Parathyroid adenoma (tissue), 2 donors: Measurements from ENCODE around the gene SLU7.

ENCODE experiments used
- H2AFZ ChIP-seq: fragments of 300-600 bp; sonication (generic); one replicate; pipeline ENCODE4 v1.7.0; 2017; ENCODE audit warnings: antibody characterized with exemption, mild to moderate bottlenecking
- H3K27ac ChIP-seq: fragments of 300-600 bp; sonication (generic); one replicate; pipeline ENCODE4 v1.7.0; 2017
- H3K27me3 ChIP-seq: fragments of 300-600 bp; sonication (generic); one replicate; pipeline ENCODE4 v1.7.0; 2017; ENCODE audit warnings: low read length; ENCODE audit not compliant: control insufficient read depth, insufficient read depth
- H3K36me3 ChIP-seq: fragments of 300-600 bp; sonication (generic); one replicate; pipeline ENCODE4 v1.7.0; 2017; ENCODE audit warnings: low read length; ENCODE audit not compliant: control insufficient read depth, insufficient read depth
- H3K4me1 ChIP-seq: fragments of 300-600 bp; sonication (generic); one replicate; pipeline ENCODE4 v1.7.0; 2017; ENCODE audit warnings: control low read depth
- H3K4me2 ChIP-seq: fragments of 300-600 bp; sonication (generic); one replicate; pipeline ENCODE4 v1.7.0; 2017; ENCODE audit warnings: low read length
- H3K4me3 ChIP-seq: fragments of 300-600 bp; sonication (generic); one replicate; pipeline ENCODE4 v1.7.0; 2017; ENCODE audit warnings: low read depth, low read length
- H3K79me2 ChIP-seq: fragments of 300-600 bp; sonication (generic); one replicate; pipeline ENCODE4 v1.7.0; 2017; ENCODE audit warnings: control low read depth
- H3K9ac ChIP-seq: fragments of 300-600 bp; sonication (generic); one replicate; pipeline ENCODE4 v1.7.0; 2017; ENCODE audit warnings: mild to moderate bottlenecking
- H3K9me3 ChIP-seq: fragments of 300-600 bp; sonication (generic); one replicate; pipeline ENCODE4 v1.7.0; 2017; ENCODE audit warnings: low read length; ENCODE audit not compliant: control insufficient read depth
- TF ChIP-seq, protein P1 (sequence below): fragments of 300-600 bp; sonication (generic); IDR thresholded peaks from one replicate; pipeline ENCODE4 v1.7.0; 2017; ENCODE audit warnings: antibody characterized with exemption, mild to moderate bottlenecking
- donor health status: primary hyperparathyroidism.

The SLU7 gene

DNA sequence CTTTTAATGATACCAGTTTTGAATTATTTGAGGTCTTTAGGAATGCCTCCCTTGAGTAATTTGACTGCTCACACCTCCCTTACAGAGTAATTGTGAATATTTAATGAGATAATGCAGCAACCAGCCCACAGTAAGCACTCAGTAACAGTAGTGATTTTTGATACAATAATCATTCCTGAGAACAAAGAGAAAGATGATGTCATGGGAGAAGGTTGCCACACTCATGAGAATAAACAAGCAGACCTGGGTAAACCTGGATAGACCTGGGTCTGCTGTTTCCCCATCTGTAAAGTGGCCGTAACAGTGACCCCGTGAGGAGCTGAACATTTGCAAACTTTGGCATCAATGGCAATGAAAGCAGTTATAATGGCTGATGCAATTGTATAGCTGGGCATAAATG, 52.7 kb downstream of the SLU7 start:
- TF ChIP-seq, protein P1, sequence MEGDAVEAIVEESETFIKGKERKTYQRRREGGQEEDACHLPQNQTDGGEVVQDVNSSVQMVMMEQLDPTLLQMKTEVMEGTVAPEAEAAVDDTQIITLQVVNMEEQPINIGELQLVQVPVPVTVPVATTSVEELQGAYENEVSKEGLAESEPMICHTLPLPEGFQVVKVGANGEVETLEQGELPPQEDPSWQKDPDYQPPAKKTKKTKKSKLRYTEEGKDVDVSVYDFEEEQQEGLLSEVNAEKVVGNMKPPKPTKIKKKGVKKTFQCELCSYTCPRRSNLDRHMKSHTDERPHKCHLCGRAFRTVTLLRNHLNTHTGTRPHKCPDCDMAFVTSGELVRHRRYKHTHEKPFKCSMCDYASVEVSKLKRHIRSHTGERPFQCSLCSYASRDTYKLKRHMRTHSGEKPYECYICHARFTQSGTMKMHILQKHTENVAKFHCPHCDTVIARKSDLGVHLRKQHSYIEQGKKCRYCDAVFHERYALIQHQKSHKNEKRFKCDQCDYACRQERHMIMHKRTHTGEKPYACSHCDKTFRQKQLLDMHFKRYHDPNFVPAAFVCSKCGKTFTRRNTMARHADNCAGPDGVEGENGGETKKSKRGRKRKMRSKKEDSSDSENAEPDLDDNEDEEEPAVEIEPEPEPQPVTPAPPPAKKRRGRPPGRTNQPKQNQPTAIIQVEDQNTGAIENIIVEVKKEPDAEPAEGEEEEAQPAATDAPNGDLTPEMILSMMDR: no peak
- Histone ChIP-seq H3K27ac (no peak overlapping the region), H3K4me2 (no peak overlapping the region), H2AFZ (no peak overlapping the region), H3K36me3 (no peaks in the 10 kb centered on the region), H3K9ac (no peak overlapping the region), H3K9me3 (no peaks in the 10 kb centered on the region), H3K27me3 (no peaks in the 10 kb centered on the region), H3K79me2 (no peaks in the 10 kb centered on the region), H3K4me3 (no peak overlapping the region), H3K4me1 (peaks cover 5% of the 10 kb centered on the region)

DNA sequence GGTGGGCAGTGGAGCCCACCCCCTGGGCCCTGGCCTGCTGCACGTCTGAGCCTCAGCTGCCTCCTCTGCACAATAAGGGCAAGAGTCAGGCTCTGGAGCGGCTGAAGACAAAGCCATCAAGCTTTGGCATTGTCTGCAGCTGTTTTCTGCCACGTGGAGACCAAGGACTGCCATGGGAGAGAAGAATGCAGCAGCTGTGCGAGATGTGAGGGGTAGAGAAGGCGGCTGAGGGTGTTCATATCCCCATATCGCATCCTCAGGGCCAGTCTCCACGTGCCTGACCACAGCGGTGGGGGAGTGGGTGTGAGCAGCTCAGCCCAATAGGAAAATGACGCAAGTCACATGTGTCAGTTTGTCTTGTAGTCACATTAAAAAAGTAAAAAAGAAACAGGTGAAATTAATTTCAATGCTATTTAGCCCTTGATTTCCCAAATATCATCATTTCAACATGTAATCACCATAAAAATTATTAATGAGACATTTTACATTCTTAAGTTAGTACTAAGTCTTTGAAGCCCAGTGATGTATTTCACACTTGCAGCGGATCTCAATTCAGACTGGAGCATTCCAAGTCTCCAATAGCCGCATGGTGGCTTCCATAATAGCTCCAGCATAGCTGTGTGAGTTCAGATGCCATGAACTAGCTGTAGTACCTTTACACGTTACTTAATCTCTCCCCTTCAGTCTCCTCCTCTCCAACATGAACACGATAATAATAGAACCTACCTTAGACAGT, 55.1 kb downstream of the SLU7 start:
- H3K4me3 ChIP-seq: no peak overlapping the region
- H3K79me2 ChIP-seq: no peaks in the 10 kb centered on the region
- H3K9ac ChIP-seq: no peak overlapping the region
- no peak overlapping the region for H2AFZ ChIP-seq
- H3K4me2 ChIP-seq: no peak overlapping the region
- no peaks in the 10 kb centered on the region for H3K27me3 ChIP-seq
- no peaks in the 10 kb centered on the region for H3K9me3 ChIP-seq
- H3K4me1 ChIP-seq: no peaks in the 10 kb centered on the region
- no peaks in the 10 kb centered on the region for H3K36me3 ChIP-seq
- TF ChIP-seq, protein P1: no peak
- H3K27ac ChIP-seq: peak overlapping the region; percentile 1

DNA sequence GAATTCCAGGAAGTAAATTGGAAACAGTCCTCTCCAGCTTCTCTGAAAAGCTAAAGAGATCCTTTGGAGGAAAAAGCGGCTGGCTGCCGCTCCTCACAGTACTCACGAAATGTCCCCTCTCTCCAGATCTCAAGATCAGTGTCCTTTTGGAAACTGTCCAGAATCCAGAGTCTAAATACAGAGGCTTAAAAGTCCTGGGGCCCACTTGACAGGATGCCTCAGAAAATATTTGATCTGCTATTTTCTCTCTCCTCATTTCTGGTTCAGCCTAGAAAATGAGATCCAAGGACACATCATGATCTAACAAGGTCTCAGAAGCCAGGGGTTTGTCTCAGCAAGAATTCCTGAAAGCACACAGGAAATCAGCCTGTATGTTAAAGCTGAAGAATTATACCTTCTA, 55.7 kb downstream of the SLU7 start:
- no peaks in the 10 kb centered on the region for H3K79me2 ChIP-seq
- no peaks in the 10 kb centered on the region for H3K36me3 ChIP-seq
- H3K4me2 ChIP-seq: no peak overlapping the region
- H3K4me3 ChIP-seq: no peak overlapping the region
- H3K9me3 ChIP-seq: no peaks in the 10 kb centered on the region
- TF ChIP-seq, protein P1: no peak
- H3K27me3 ChIP-seq: no peaks in the 10 kb centered on the region
- no peak overlapping the region for H2AFZ ChIP-seq
- H3K27ac ChIP-seq: peak overlapping the region; percentile 1
- H3K4me1 ChIP-seq: no peaks in the 10 kb centered on the region
- H3K9ac ChIP-seq: no peak overlapping the region

DNA sequence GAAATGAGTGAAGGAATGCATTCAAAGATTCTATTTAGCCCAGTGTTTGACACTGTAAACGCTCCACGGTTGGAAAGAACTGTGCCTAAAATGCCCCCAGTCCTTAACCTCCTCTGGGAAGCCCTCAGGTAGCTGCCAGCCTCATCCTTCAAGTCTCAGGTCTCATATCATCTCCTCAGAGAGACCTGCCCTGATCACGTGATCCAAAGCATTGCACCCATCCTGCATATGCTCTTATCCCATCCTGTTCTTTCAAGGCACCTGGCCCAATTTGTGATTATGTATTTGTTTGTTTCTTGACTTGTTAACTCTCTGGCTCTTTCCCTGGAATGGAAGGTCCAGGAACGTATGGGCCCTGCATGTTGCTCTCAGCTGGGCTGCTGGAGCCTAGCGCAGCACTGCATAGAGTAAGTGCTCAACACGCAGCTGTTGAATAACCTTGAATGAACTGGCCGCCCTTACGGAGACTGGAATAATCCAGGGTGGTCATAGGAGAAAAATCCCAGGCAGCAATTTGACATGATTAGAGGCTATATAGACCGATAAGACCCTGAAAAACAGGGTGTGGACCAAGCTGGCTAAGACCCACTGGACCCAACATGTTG, 57.2 kb downstream of the SLU7 start:
- Histone ChIP-seq H3K27me3 (no peaks in the 10 kb centered on the region), H3K9me3 (no peaks in the 10 kb centered on the region), H3K4me3 (no peak overlapping the region), H2AFZ (no peak overlapping the region), H3K4me2 (no peak overlapping the region), H3K27ac (no peak overlapping the region), H3K79me2 (no peaks in the 10 kb centered on the region), H3K4me1 (no peaks in the 10 kb centered on the region), H3K36me3 (no peaks in the 10 kb centered on the region), H3K9ac (no peak overlapping the region)
- TF ChIP-seq, protein P1: no peak

DNA sequence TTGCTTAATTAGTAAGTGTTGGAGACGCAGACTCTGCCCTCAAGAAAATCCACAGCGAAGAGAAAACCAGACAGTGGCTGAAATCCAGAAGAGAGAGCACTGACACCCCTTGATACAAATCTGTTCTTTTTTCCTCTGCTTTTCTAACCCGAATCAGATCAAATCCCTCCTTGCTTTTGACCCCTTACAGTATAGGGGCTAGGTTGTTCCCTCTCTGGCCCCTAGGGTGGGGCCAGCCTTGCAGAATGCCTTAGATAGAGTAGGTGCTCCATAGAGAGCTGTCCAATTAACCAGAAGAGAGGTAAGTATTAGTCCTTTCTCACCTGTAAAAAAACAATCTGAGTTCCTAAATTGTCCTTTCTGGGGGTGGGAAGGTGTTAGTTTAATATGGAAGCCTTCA, 58.6 kb downstream of the SLU7 start:
- H3K27ac ChIP-seq: no peak overlapping the region
- no peaks in the 10 kb centered on the region for H3K9me3 ChIP-seq
- H3K4me2 ChIP-seq: no peak overlapping the region
- TF ChIP-seq, protein P1: no peak
- H3K27me3 ChIP-seq: no peaks in the 10 kb centered on the region
- no peak overlapping the region for H3K4me3 ChIP-seq
- H3K9ac ChIP-seq: no peak overlapping the region
- H3K4me1 ChIP-seq: no peaks in the 10 kb centered on the region
- H3K79me2 ChIP-seq: no peaks in the 10 kb centered on the region
- H2AFZ ChIP-seq: peak overlapping the region; percentile 29
- no peaks in the 10 kb centered on the region for H3K36me3 ChIP-seq
